ENCODE data around the gene SPRY2.

GRCh38 chr13:80314711-80315653, 25.9 kb downstream of the SPRY2 start:
- TF ChIP-seq POLR2A (IDR thresholded peaks at IDR 0.05; ENCODE audit: control extremely low read depth in 1 of 2, low read depth in 2 of 2, low read length in 2 of 2): no peak
- no peak; the same call in 1 of the 2 replicates for TF ChIP-seq CEBPB (IDR thresholded peaks at IDR 0.05; ENCODE audit: low read depth, low read length)
- TF ChIP-seq CTCF (IDR thresholded peaks at IDR 0.05; ENCODE audit: control extremely low read depth in 1 of 3, insufficient read depth in 1 of 3, low read depth in 1 of 3, low read length in 3 of 3): no peak
- no peak for TF ChIP-seq TCF12 (IDR thresholded peaks at IDR 0.05; ENCODE audit: low read depth, low read length)
- no peak for TF ChIP-seq EZH2 (IDR thresholded peaks at IDR 0.05; ENCODE audit: low read depth, low read length, severe bottlenecking)

Measured in H1 (cell line).